Rectal smooth muscle tissue (tissue), 1 donor: ENCODE data around the gene RALY.

Source experiments
- H3K27ac ChIP-seq: one replicate; pipeline ENCODE4 v1.7.0; 2013; ENCODE audit warnings: low read depth, low read length, inconsistent platforms
- H3K27me3 ChIP-seq: one replicate; pipeline ENCODE4 v1.7.0; 2013; ENCODE audit warnings: low read length; ENCODE audit not compliant: control insufficient read depth, insufficient read depth
- H3K36me3 ChIP-seq: one replicate; pipeline ENCODE4 v1.7.0; 2013; ENCODE audit warnings: low read length; ENCODE audit not compliant: control insufficient read depth, insufficient read depth
- H3K4me1 ChIP-seq: one replicate; pipeline ENCODE4 v1.7.0; 2013; ENCODE audit warnings: low read length; ENCODE audit not compliant: control insufficient read depth, insufficient read depth
- H3K4me3 ChIP-seq: one replicate; pipeline ENCODE4 v1.7.0; 2013; ENCODE audit warnings: low read length
- H3K9ac ChIP-seq: one replicate; pipeline ENCODE4 v1.7.0; 2013; ENCODE audit warnings: low read length

Gene RALY

GRCh38 chr20:34076952-34077351, 83.2 kb downstream of the RALY start:
- peaks cover 35% of the 10 kb centered on the region for H3K36me3 ChIP-seq
- no peaks in the 10 kb centered on the region for H3K27me3 ChIP-seq
- no peak overlapping the region for H3K27ac ChIP-seq
- H3K4me3 ChIP-seq: no peak overlapping the region
- H3K9ac ChIP-seq: no peak overlapping the region
- H3K4me1 ChIP-seq: no peaks in the 10 kb centered on the region

DNA sequence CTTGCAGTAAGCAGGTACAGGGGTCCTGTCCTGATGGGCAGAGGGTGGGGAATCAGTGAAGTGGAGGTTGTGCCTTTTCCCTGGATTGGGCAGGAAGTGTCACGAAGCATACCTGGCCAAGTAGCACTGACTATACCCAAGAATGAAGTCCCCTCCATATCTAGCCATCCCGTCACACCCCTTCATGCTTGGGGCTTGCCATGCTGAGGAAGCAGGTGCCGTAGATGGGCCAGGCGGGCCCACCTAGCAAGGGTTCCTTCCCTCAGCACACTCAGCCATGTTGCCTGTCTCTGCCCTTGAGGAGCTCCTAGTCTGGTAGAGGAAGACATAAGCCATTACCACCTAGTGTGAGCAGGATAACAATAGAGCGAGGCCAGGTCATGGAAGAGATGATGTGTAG, 84.8 kb downstream of the RALY start:
- Histone ChIP-seq H3K27me3 (no peaks in the 10 kb centered on the region), H3K9ac (no peak overlapping the region), H3K36me3 (peaks cover 28% of the 10 kb centered on the region), H3K27ac (no peak overlapping the region), H3K4me3 (no peak overlapping the region), H3K4me1 (peaks cover 9% of the 10 kb centered on the region)

DNA sequence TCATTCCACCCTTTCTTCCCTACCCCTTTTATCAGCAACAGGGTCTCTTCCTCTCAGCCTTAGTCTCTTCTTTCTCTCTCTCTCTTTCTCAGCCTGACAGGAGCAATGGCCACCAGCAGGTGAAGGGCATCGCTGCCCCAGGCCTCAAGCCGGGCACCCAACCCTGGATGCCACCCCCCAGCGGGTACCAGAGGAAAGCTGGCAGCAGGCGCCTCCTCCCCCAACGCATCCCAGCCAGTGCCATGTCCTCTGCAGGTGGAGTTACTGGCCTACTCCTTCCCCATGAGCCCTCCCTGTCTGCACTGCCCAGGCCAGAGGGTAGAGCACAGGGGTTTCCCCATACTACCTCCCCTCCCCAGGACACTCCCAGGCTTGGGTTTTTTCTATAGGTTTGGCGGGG, 86.1 kb downstream of the RALY start:
- Histone ChIP-seq H3K9ac (no peak overlapping the region), H3K36me3 (peaks cover 23% of the 10 kb centered on the region)

GRCh38 chr20:34082232-34082887, 88.6 kb downstream of the RALY start:
- H3K9ac ChIP-seq: no peak overlapping the region
- peaks cover 24% of the 10 kb centered on the region for H3K36me3 ChIP-seq
- H3K27me3 ChIP-seq: no peaks in the 10 kb centered on the region
- H3K4me3 ChIP-seq: no peak overlapping the region
- no peak overlapping the region for H3K27ac ChIP-seq
- peaks cover 10% of the 10 kb centered on the region for H3K4me1 ChIP-seq

More for the DNA sequence above, 86.1 kb downstream of the RALY start:
- no peak overlapping the region for H3K4me3 ChIP-seq
- peaks cover 10% of the 10 kb centered on the region for H3K4me1 ChIP-seq
- no peaks in the 10 kb centered on the region for H3K27me3 ChIP-seq
- H3K27ac ChIP-seq: no peak overlapping the region

- Histone ChIP-seq H3K4me3 (no peak overlapping the region), H3K36me3 (peaks cover 24% of the 10 kb centered on the region), H3K27me3 (no peaks in the 10 kb centered on the region), H3K27ac (peak overlapping the region; percentile 62), H3K9ac (no peak overlapping the region), H3K4me1 (peaks cover 10% of the 10 kb centered on the region)
These were observed 89.4 kb downstream of the RALY start for GRCh38 chr20:34083137-34083536.

- Histone ChIP-seq H3K27me3 (no peaks in the 10 kb centered on the region), H3K4me1 (peaks cover 10% of the 10 kb centered on the region), H3K9ac (no peak overlapping the region), H3K36me3 (peaks cover 25% of the 10 kb centered on the region), H3K4me3 (no peak overlapping the region), H3K27ac (peak overlapping the region; percentile 54)
These were observed 90.1 kb downstream of the RALY start for GRCh38 chr20:34083781-34084180.

DNA sequence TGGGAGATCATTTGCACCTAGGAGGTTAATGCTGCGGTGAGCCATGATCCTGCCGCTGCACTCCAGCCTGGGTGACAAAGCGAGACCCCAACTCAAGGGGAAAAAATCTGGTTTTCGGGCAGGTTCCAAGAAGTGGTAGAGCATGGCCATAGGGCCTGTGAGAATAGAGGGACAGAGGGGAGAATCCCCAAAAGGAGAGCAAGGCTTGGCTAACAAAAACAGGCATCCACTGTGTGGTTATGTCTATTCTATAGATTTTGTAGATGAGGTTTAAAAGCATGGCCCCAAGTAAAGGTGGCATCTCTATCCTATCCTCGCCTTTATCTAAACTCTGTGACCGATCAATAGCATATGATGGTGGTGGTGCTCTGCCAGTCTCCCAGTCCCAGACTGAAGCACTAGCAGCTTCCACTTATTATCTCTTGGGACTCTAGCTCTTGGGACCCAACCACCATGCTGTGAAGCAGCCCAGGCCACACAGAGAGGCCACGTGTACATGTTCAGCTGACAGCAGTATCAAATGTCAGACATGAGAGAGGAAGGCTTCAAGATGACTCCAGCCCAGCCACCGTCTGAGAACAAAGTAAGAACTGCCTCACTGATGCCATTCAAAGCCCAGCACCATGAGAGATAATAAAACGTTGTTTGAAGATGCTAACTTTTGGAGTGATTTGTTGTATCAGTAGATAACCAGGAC, 90.7 kb downstream of the RALY start:
- Histone ChIP-seq H3K36me3 (peaks cover 26% of the 10 kb centered on the region), H3K4me3 (no peak overlapping the region), H3K27me3 (no peaks in the 10 kb centered on the region), H3K9ac (no peak overlapping the region), H3K27ac (no peak overlapping the region), H3K4me1 (peaks cover 10% of the 10 kb centered on the region)

GRCh38 chr20:34085544-34086040, 91.9 kb downstream of the RALY start:
- Histone ChIP-seq H3K4me1 (peaks cover 10% of the 10 kb centered on the region), H3K4me3 (no peak overlapping the region), H3K36me3 (peaks cover 23% of the 10 kb centered on the region), H3K27me3 (no peaks in the 10 kb centered on the region), H3K27ac (no peak overlapping the region), H3K9ac (no peak overlapping the region)

GRCh38 chr20:34088305-34089174, 94.8 kb downstream of the RALY start:
- Histone ChIP-seq H3K4me3 (no peak overlapping the region), H3K9ac (no peak overlapping the region), H3K27ac (no peak overlapping the region), H3K27me3 (no peaks in the 10 kb centered on the region), H3K36me3 (peaks cover 28% of the 10 kb centered on the region), H3K4me1 (peaks cover under 1% of the 10 kb centered on the region)

- H3K4me3 ChIP-seq: no peak overlapping the region
- no peak overlapping the region for H3K9ac ChIP-seq
- no peak overlapping the region for H3K27ac ChIP-seq
- H3K27me3 ChIP-seq: no peaks in the 10 kb centered on the region
- no peaks in the 10 kb centered on the region for H3K4me1 ChIP-seq
- peaks cover 32% of the 10 kb centered on the region for H3K36me3 ChIP-seq
These were observed 95.4 kb downstream of the RALY start for GRCh38 chr20:34089175-34089479.

GRCh38 chr20:34089655-34090345, 96.1 kb downstream of the RALY start:
- Histone ChIP-seq H3K4me1 (no peaks in the 10 kb centered on the region), H3K27me3 (no peaks in the 10 kb centered on the region), H3K4me3 (no peak overlapping the region), H3K27ac (no peak overlapping the region), H3K9ac (no peak overlapping the region), H3K36me3 (peaks cover 32% of the 10 kb centered on the region)

- H3K4me1 ChIP-seq: no peaks in the 10 kb centered on the region
- H3K36me3 ChIP-seq: peaks cover 30% of the 10 kb centered on the region
- no peak overlapping the region for H3K9ac ChIP-seq
- no peak overlapping the region for H3K4me3 ChIP-seq
- H3K27me3 ChIP-seq: no peaks in the 10 kb centered on the region
- no peak overlapping the region for H3K27ac ChIP-seq
These were observed 96.9 kb downstream of the RALY start for GRCh38 chr20:34090645-34091044.
